HepG2 (cell line): Measurements from ENCODE around the gene VWA5B1. TPM values are rescaled to one million over a fixed set of nuclear protein-coding genes. Genes with fewer than 3 reads are reported as not detected.

Experiments
- ATAC-seq: fragments of 200-7000 bp; cut with Tn5 transposase; 3 replicates; pipeline ENCODE4 v1.9.1; 2020; ENCODE audit warnings: mild to moderate bottlenecking, moderate library complexity
- BruUV-seq: library from RNA; stranded (reverse); fragments of 400-500 nt; replicated peaks from 2 replicates; lab custom pipeline; 2021; lab: Mats Ljungman, UMichigan
- CTCF ChIA-PET: fragments of 300-600 bp; formaldehyde crosslinking; extraction: SDS; loops from one replicate; lab custom pipeline; 2021; ENCODE audit warnings: low total read pairs, inconsistent platforms, low intra/inter-chr PET ratio; lab: Yijun Ruan, JAX
- POLR2A ChIA-PET: fragments of 350-600 bp; sonication (Branson Sonifier 250); formaldehyde crosslinking; loops from one replicate; lab custom pipeline; 2020; ENCODE audit warnings: antibody characterized with exemption, inconsistent platforms; lab: Yijun Ruan, JAX
- DNase-seq: peaks from one replicate; pipeline ENCODE4 v3.0.0-alpha.2; 2015; ENCODE audit warnings: low spot score
- FAIRE-seq: peaks from 3 replicates; lab custom pipeline; 2011; peaks lifted over from hg19 to GRCh38; lab: Jason Lieb, UNC
- H2AFZ ChIP-seq: one replicate; pipeline ENCODE4 v1.6.1; 2011; ENCODE audit warnings: low read length, inconsistent platforms
- H3K27ac ChIP-seq: fragments of 300-600 bp; 3 replicates; pipeline ENCODE4 v1.8.0; 2011; ENCODE audit warnings: mixed run types, mild to moderate bottlenecking, mixed read lengths, low read length, inconsistent platforms; ENCODE audit not compliant: insufficient read depth; ENCODE audit errors: extremely low read length
- H3K27me3 ChIP-seq, 2 experiments: fragments of 200-600 bp in 1 of 2; 2 replicates in 1 of 2; 3 replicates in 1 of 2; pipeline versions ENCODE4 v1.6.0 to v1.8.0; 2011; ENCODE audit warnings: low read length in 2 of 2, mild to moderate bottlenecking in 2 of 2, moderate library complexity in 2 of 2, inconsistent platforms in 1 of 2; ENCODE audit not compliant: insufficient read depth in 2 of 2, control insufficient read depth in 1 of 2
- H3K36me3 ChIP-seq, 2 experiments: fragments of 200-600 bp in 1 of 2; replicated peaks in 1 of 2; 2 replicates in 1 of 2; 3 replicates in 1 of 2; pipeline versions ENCODE4 v1.5.1 to v1.8.0; 2011; ENCODE audit warnings: low read length in 2 of 2, inconsistent platforms in 1 of 2; ENCODE audit not compliant: insufficient read depth in 2 of 2, control insufficient read depth in 1 of 2
- H3K4me1 ChIP-seq: 2 replicates; pipeline ENCODE4 v1.5.1; 2012; ENCODE audit warnings: low read length, inconsistent platforms; ENCODE audit not compliant: insufficient read depth
- H3K4me2 ChIP-seq: 2 replicates; pipeline ENCODE4 v1.6.0; 2011; ENCODE audit warnings: low read depth, low read length, inconsistent platforms
- H3K4me3 ChIP-seq, 3 experiments: fragments of 200-600 bp in 1 of 3; sonication (generic), shearing (Covaris generic) in 1 of 3; replicated peaks in 1 of 3; 2 replicates each; pipeline ENCODE4 v1.5.1; 2011 to 2016; ENCODE audit warnings: low read length in 3 of 3, inconsistent platforms in 2 of 3, low read depth in 2 of 3, mild to moderate bottlenecking in 2 of 3, control low read depth in 1 of 3, mixed read lengths in 1 of 3; ENCODE audit not compliant: insufficient read depth in 1 of 3
- H3K79me2 ChIP-seq: one replicate; pipeline ENCODE4 v1.6.1; 2011; ENCODE audit warnings: low read length, inconsistent platforms; ENCODE audit not compliant: insufficient read depth
- H3K9ac ChIP-seq: 2 replicates; pipeline ENCODE4 v1.6.0; 2011; ENCODE audit warnings: mild to moderate bottlenecking, low read depth, low read length, inconsistent platforms; ENCODE audit not compliant: insufficient read depth
- H3K9me3 ChIP-seq: 2 replicates; pipeline ENCODE4 v1.5.1; 2012; ENCODE audit warnings: mild to moderate bottlenecking, low read length
- H4K20me1 ChIP-seq: 2 replicates; pipeline ENCODE4 v1.6.0; 2011; ENCODE audit warnings: inconsistent platforms, mild to moderate bottlenecking, low read length, moderate library complexity; ENCODE audit not compliant: insufficient read depth
- GLMP ChIP-seq: sonication (generic); formaldehyde crosslinking; IDR thresholded peaks from 2 replicates; pipeline ENCODE4 v1.9.0; 2021; ENCODE audit warnings: missing genetic modification reagents, mild to moderate bottlenecking, borderline replicate concordance
- MXD4 ChIP-seq: IDR thresholded peaks from 2 replicates; pipeline ENCODE4 v1.6.1; 2016; ENCODE audit warnings: mild to moderate bottlenecking, missing biosample characterization, missing genetic modification reagents
- PCBP1 ChIP-seq: fragments of 200-400 bp; formaldehyde crosslinking; IDR thresholded peaks from 2 replicates; pipeline ENCODE4 v1.6.1; 2017; ENCODE audit warnings: mild to moderate bottlenecking, low read depth, low read length, borderline replicate concordance
- SAFB2 ChIP-seq: sonication (generic); formaldehyde crosslinking; IDR thresholded peaks from 2 replicates; pipeline ENCODE4 v1.5.1; 2020; ENCODE audit warnings: missing genetic modification reagents, low read depth, mild to moderate bottlenecking, borderline replicate concordance
- SP1 ChIP-seq, 2 experiments: fragments of 450-650 bp in 1 of 2; sonication (generic) in 1 of 2; formaldehyde crosslinking in 1 of 2; IDR thresholded peaks; 2 replicates each; pipeline versions ENCODE4 v1.4.0 to v1.6.1; 2016 to 2020; ENCODE audit warnings: missing genetic modification reagents in 1 of 2
- SRSF4 ChIP-seq: fragments of 200-400 bp; formaldehyde crosslinking; IDR thresholded peaks from one replicate; pipeline ENCODE4 v1.6.1; 2018; ENCODE audit warnings: mild to moderate bottlenecking, low read depth, low read length, moderate library complexity; ENCODE audit not compliant: poor library complexity, severe bottlenecking
- ZBTB7A ChIP-seq: sonication (generic); formaldehyde crosslinking; IDR thresholded peaks from 2 replicates; pipeline ENCODE4 v1.8.0; 2022; ENCODE audit warnings: mild to moderate bottlenecking, missing genetic modification reagents
- WGBS: methylation state at CpG from one replicate; pipeline ENCODE4 v1.1.6; 2017; ENCODE audit warnings: low lambda C conversion rate; 5-methylcytosine and 5-hydroxymethylcytosine counted together
- in situ Hi-C: cut with HindIII; loops from 2 replicates; pipeline ENCODE4 v1.10.0; 2017; ENCODE audit warnings: low pct_unique_long_range_greater_than_20kb; ENCODE audit not compliant: extremely low pct_ligation_motif_present
- intact Hi-C: fragments of 100-400 bp; cut with micrococcal nuclease; formaldehyde crosslinking; loops from one replicate; pipeline ENCODE4 v1.10.0; 2022; ENCODE audit not compliant: unreplicated experiment
- polyA plus RNA-seq, 8 experiments: library from polyadenylated mRNA; depleted of rRNA in 3 of 8; stranded (reverse) in 7 of 8; unstranded in 1 of 8; fragments of >200 nt; fragmentation: Illumina TruSeq in 4 of 8; extraction: Trizol in 4 of 8; gene quantifications; 2 replicates each; pipeline versions ENCODE4 v1.2.1 to v1.2.3, GENCODE V29; 2011 to 2016; ENCODE audit warnings: low read depth in 4 of 8, missing spikeins in 1 of 8, mixed read lengths in 1 of 8; ENCODE audit not compliant: insufficient read depth in 1 of 8
- total RNA-seq, 5 experiments: library from RNA; depleted of rRNA; stranded (reverse); fragments of >200 nt; fragmentation: Illumina TruSeq; extraction: Trizol; gene quantifications; 2 replicates each; pipeline ENCODE4 v1.2.3, GENCODE V29; 2016; ENCODE audit warnings: low read depth in 1 of 5

The VWA5B1 gene
- total and polyA plus RNA-seq, 2 of the 13 experiments (the other 11 are each of a cell fraction or from before 2014, with no cell fraction given), result not detected

GRCh38 chr1:20386323-20387081 lies 95.8 kb downstream of the VWA5B1 start:
- no peak for TF ChIP-seq SRSF4
- TF ChIP-seq SAFB2 (CRISPR knock-in tag), result no peak
- no peak for TF ChIP-seq GLMP (CRISPR knock-in tag)
- TF ChIP-seq, all 625 proteins: peak for 0
- POLR2A ChIA-PET, result no interaction called here

GRCh38 chr1:20389571-20389970 lies 98.9 kb downstream of the VWA5B1 start:
- BruUV-seq, result no TSS peak
- TF ChIP-seq MXD4 (no peak), ZBTB7A (CRISPR knock-in tag) (no peak), SP1 (IDR thresholded peaks at IDR 0.05) (no peak), SP1 (CRISPR knock-in tag; IDR thresholded peaks at IDR 0.05) (no peak), PCBP1 (no peak)
- TF ChIP-seq, all 625 proteins: peak for 0
- Histone ChIP-seq H3K4me3 (no peak overlapping the region), H3K27me3 (peaks cover 0 to 24% of the 10 kb centered on the region in 2 experiments; a peak in 3 of 5 replicates), H3K4me1 (no peaks in the 10 kb centered on the region), H3K9me3 (no peaks in the 10 kb centered on the region), H3K36me3 (no peaks in the 10 kb centered on the region), H2AFZ (no peak overlapping the region), H3K4me2 (no peak overlapping the region), H4K20me1 (no peaks in the 10 kb centered on the region), H3K27ac (no peak overlapping the region), H3K9ac (no peak overlapping the region), H3K79me2 (no peaks in the 10 kb centered on the region)
- FAIRE-seq, result no peak
- in situ Hi-C loops, result no loop called here
- 57% methylated on average over 2 of the region's 11 CpGs for whole genome bisulfite sequencing
- intact Hi-C loops, result no loop called here
- ATAC-seq, result no peak
- POLR2A ChIA-PET, result no interaction called here
- no peak for DNase-seq
- CTCF ChIA-PET, result no interaction called here

More at GRCh38 chr1:20386323-20387081, 95.8 kb downstream of the VWA5B1 start:
- BruUV-seq, result no TSS peak
- H3K27ac ChIP-seq, result no peak overlapping the region
- WGBS, result 20% methylated on average over 8 of the region's 9 CpGs
- no peak overlapping the region for H3K4me3 ChIP-seq
- peaks cover 0 to 26% of the 10 kb centered on the region in 2 experiments; a peak in 3 of 5 replicates for H3K27me3 ChIP-seq
- H3K36me3 ChIP-seq, result no peaks in the 10 kb centered on the region
- no peaks in the 10 kb centered on the region for H3K4me1 ChIP-seq
- H3K9me3 ChIP-seq, result no peaks in the 10 kb centered on the region
- in situ Hi-C loops, result no loop called here
- intact Hi-C loops, result no loop called here
- FAIRE-seq, result no peak
- no peak overlapping the region for H2AFZ ChIP-seq
- no peak overlapping the region for H3K4me2 ChIP-seq
- H3K9ac ChIP-seq, result no peak overlapping the region
- H4K20me1 ChIP-seq, result no peaks in the 10 kb centered on the region
- DNase-seq, result no peak
- CTCF ChIA-PET, result no interaction called here
- ATAC-seq, result no peak
- H3K79me2 ChIP-seq, result no peaks in the 10 kb centered on the region
